OCI-LY7 (cell line): ENCODE data around the gene CAPN5. TPM values are rescaled to one million over a fixed set of nuclear protein-coding genes. Genes with fewer than 3 reads are reported as not detected.

ENCODE experiments used
- BruUV-seq: library from RNA; stranded (reverse); fragments of 400-500 nt; replicated peaks from 2 replicates; lab custom pipeline; 2021; lab: Mats Ljungman, UMichigan
- CTCF ChIA-PET: fragments of 300-600 bp; sonication (Branson Sonifier 250); formaldehyde crosslinking; loops from one replicate; lab custom pipeline; 2022; ENCODE audit warnings: antibody characterized with exemption; ENCODE audit not compliant: unreplicated experiment; lab: Charles Lee
- POLR2A ChIA-PET: fragments of 300-600 bp; sonication (Branson Sonifier 250); formaldehyde crosslinking; loops from one replicate; lab custom pipeline; 2022; ENCODE audit warnings: antibody characterized with exemption; lab: Charles Lee
- DNase-seq: peaks from one replicate; pipeline ENCODE4 v3.0.0-alpha.2; 2015; ENCODE audit warnings: low spot score
- H2AFZ ChIP-seq: fragments of 200-600 bp; sonication (generic), shearing (Covaris generic); 2 replicates; pipeline ENCODE4 v1.6.1; 2014; ENCODE audit warnings: mild to moderate bottlenecking, antibody characterized with exemption, low read length, moderate library complexity
- H3K27ac ChIP-seq: fragments of 200-600 bp; sonication (generic); 2 replicates; pipeline ENCODE4 v1.5.1; 2014; ENCODE audit warnings: mixed run types, low read depth, mild to moderate bottlenecking, moderate library complexity, low read length, inconsistent platforms; ENCODE audit not compliant: poor library complexity, severe bottlenecking
- H3K36me3 ChIP-seq: fragments of 200-600 bp; sonication (generic); 2 replicates; pipeline ENCODE4 v1.6.1; 2014; ENCODE audit warnings: mild to moderate bottlenecking, antibody characterized with exemption, low read length, moderate library complexity, mixed read lengths; ENCODE audit not compliant: insufficient read depth
- H3K4me1 ChIP-seq: fragments of 200-600 bp; sonication (generic); 2 replicates; pipeline ENCODE4 v1.5.1; 2014; ENCODE audit warnings: mild to moderate bottlenecking, low read length; ENCODE audit not compliant: insufficient read depth, poor library complexity, severe bottlenecking
- H3K4me2 ChIP-seq: fragments of 200-600 bp; sonication (generic); 2 replicates; pipeline ENCODE4 v1.6.1; 2014; ENCODE audit warnings: mild to moderate bottlenecking, low read length
- H3K4me3 ChIP-seq: fragments of 200-600 bp; sonication (generic); 2 replicates; pipeline ENCODE4 v1.5.1; 2014; ENCODE audit warnings: mild to moderate bottlenecking, low read depth, low read length; ENCODE audit not compliant: poor library complexity, severe bottlenecking
- H3K79me2 ChIP-seq: fragments of 200-600 bp; sonication (generic); 2 replicates; pipeline ENCODE4 v1.6.1; 2016; ENCODE audit warnings: low read depth, mild to moderate bottlenecking, low read length, moderate library complexity, mixed read lengths; ENCODE audit not compliant: insufficient read depth
- H3K9me2 ChIP-seq: fragments of 200-600 bp; sonication (generic); 2 replicates; pipeline ENCODE4 v1.6.1; 2016; ENCODE audit warnings: mild to moderate bottlenecking, low read length, mixed read lengths; ENCODE audit not compliant: insufficient read depth
- H3K9me3 ChIP-seq: fragments of 200-600 bp; sonication (generic); 2 replicates; pipeline ENCODE4 v1.6.1; 2014; ENCODE audit warnings: mild to moderate bottlenecking, mixed run types, low read length, mixed read lengths
- H4K20me1 ChIP-seq: fragments of 200-600 bp; sonication (generic); 2 replicates; pipeline ENCODE4 v1.6.1; 2014; ENCODE audit warnings: mild to moderate bottlenecking, antibody characterized with exemption, low read length, moderate library complexity, mixed read lengths; ENCODE audit not compliant: insufficient read depth
- CTCF ChIP-seq: fragments of 200-600 bp; sonication (generic); conservative IDR thresholded peaks from 2 replicates; pipeline ENCODE4 v1.5.1; 2014; ENCODE audit warnings: mild to moderate bottlenecking, antibody characterized with exemption, low read length, moderate library complexity, mixed read lengths
- EZH2phosphoT487 ChIP-seq: fragments of 200-600 bp; sonication (generic); IDR thresholded peaks from 2 replicates; pipeline ENCODE4 v1.6.1; 2018; ENCODE audit warnings: low read depth, borderline replicate concordance, mild to moderate bottlenecking, mixed run types, antibody characterized with exemption, low read length, moderate library complexity, mixed read lengths
- intact Hi-C: fragments of 100-400 bp; cut with micrococcal nuclease; formaldehyde crosslinking; loops from one replicate; pipeline ENCODE4 v1.10.0; 2022; ENCODE audit not compliant: unreplicated experiment
- total RNA-seq, 2 experiments: library from RNA; depleted of rRNA in 1 of 2; stranded (reverse); fragments of >200 nt in 1 of 2; shearing (Covaris generic) in 1 of 2; gene quantifications; 2 replicates each; pipeline ENCODE4 v1.2.3, GENCODE V29; 2014 to 2022

The CAPN5 gene
- total RNA-seq, 2 experiments from 2014 or later: 1.4 to 1.5 TPM

GRCh38 chr11:77129069-77129841 lies 62.5 kb downstream of the CAPN5 start:
- Histone ChIP-seq H2AFZ (no peak overlapping the region), H3K4me1 (peaks cover 11% of the 10 kb centered on the region), H3K79me2 (no peaks in the 10 kb centered on the region), H3K4me2 (no peak overlapping the region), H3K36me3 (no peaks in the 10 kb centered on the region), H3K4me3 (no peak overlapping the region), H4K20me1 (no peaks in the 10 kb centered on the region), H3K9me2 (no peaks in the 10 kb centered on the region), H3K27ac (no peak overlapping the region), H3K9me3 (no peaks in the 10 kb centered on the region)
- CTCF ChIA-PET: no interaction called here
- POLR2A ChIA-PET: no interaction called here
- no TSS peak for BruUV-seq
- intact Hi-C loops: no loop called here
- TF ChIP-seq EZH2phosphoT487 (no peak), CTCF (no peak)
- no peak for DNase-seq

GRCh38 chr11:77129842-77130756 lies 63.3 kb downstream of the CAPN5 start:
- no peak overlapping the region for H3K27ac ChIP-seq
- CTCF ChIA-PET: no interaction called here
- POLR2A ChIA-PET: interaction anchor here (0.6 kb wide), 1 partner anchor 286 kb away, joined by 3 read pairs; no protein-coding TSS in a partner anchor
- no peaks in the 10 kb centered on the region for H3K79me2 ChIP-seq
- no peak overlapping the region for H3K4me3 ChIP-seq
- H2AFZ ChIP-seq: no peak overlapping the region
- H4K20me1 ChIP-seq: no peaks in the 10 kb centered on the region
- H3K9me3 ChIP-seq: no peaks in the 10 kb centered on the region
- peaks cover 11% of the 10 kb centered on the region for H3K4me1 ChIP-seq
- DNase-seq: no peak
- no peak overlapping the region for H3K4me2 ChIP-seq
- H3K9me2 ChIP-seq: no peaks in the 10 kb centered on the region
- TF ChIP-seq CTCF (no peak), EZH2phosphoT487 (no peak)
- no TSS peak for BruUV-seq
- H3K36me3 ChIP-seq: no peaks in the 10 kb centered on the region
- intact Hi-C loops: no loop called here
